ENCODE results near the gene MALRD1.

DNA sequence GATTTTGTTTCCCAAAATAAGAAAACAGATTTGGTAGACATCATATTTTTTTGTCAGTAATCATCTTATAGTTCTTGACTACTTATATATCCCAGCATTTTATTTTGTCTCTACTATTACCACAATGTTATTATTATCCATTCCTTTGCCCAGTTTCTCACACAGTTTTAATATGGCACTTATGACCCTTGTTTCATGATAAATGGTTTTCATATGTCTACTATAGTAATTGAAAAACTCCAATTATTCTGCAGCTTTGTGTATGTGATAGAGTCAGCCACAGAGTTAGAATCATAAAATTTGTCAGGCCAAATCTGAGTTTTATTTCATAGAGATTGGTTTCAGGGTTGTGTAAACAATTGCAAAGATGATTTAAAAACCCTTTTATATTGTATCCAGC, 203.9 kb downstream of the MALRD1 start:
- TF ChIP-seq EZH2 (IDR thresholded peaks at IDR 0.05; ENCODE audit: insufficient read depth, low read length): no peak
- TF ChIP-seq, protein P1, sequence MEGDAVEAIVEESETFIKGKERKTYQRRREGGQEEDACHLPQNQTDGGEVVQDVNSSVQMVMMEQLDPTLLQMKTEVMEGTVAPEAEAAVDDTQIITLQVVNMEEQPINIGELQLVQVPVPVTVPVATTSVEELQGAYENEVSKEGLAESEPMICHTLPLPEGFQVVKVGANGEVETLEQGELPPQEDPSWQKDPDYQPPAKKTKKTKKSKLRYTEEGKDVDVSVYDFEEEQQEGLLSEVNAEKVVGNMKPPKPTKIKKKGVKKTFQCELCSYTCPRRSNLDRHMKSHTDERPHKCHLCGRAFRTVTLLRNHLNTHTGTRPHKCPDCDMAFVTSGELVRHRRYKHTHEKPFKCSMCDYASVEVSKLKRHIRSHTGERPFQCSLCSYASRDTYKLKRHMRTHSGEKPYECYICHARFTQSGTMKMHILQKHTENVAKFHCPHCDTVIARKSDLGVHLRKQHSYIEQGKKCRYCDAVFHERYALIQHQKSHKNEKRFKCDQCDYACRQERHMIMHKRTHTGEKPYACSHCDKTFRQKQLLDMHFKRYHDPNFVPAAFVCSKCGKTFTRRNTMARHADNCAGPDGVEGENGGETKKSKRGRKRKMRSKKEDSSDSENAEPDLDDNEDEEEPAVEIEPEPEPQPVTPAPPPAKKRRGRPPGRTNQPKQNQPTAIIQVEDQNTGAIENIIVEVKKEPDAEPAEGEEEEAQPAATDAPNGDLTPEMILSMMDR (IDR thresholded peaks at IDR 0.05; ENCODE audit: insufficient read depth, low read depth, low read length): no peak
